KG1 (cell line): ENCODE results near the gene KRTAP20-1.

ENCODE experiments used
- DNase-seq: peaks from one replicate; lab custom pipeline; 2025; lab: John Stamatoyannopoulos, UW

KRTAP20-1 gene

GRCh38 chr21:30616125-30616524 lies at the start of gene KRTAP20-1:
TSS of gene KRTAP20-1 (plus strand) at chr21:30616425. CDS start at chr21:30616455, 30 bp downstream.
- no peak for DNase-seq

- DNase-seq = no peak
These were observed 48.6 kb upstream of the KRTAP20-1 start for GRCh38 chr21:30567617-30568016.

GRCh38 chr21:30577766-30578165 lies 38.5 kb upstream of the KRTAP20-1 start:
- DNase-seq = no peak

GRCh38 chr21:30579346-30579745 lies 36.9 kb upstream of the KRTAP20-1 start:
- DNase-seq = no peak

GRCh38 chr21:30580132-30580531 lies 36.1 kb upstream of the KRTAP20-1 start:
- DNase-seq = no peak

GRCh38 chr21:30582870-30583269 lies 33.4 kb upstream of the KRTAP20-1 start:
- DNase-seq = no peak

- no peak for DNase-seq
These were observed 25.9 kb upstream of the KRTAP20-1 start, which contains the start of gene KRTAP22-2 for GRCh38 chr21:30590297-30590696. TSS of gene KRTAP22-2 (minus strand) at chr21:30590397.

GRCh38 chr21:30592140-30592539 lies 24.1 kb upstream of the KRTAP20-1 start, which contains the start of gene KRTAP6-3:
TSS of gene KRTAP6-3 (plus strand) at chr21:30592440. CDS start at chr21:30592446, 6 bp downstream.
- DNase-seq = no peak

GRCh38 chr21:30598802-30599201 lies 17.4 kb upstream of the KRTAP20-1 start, which contains the start of gene KRTAP6-2:
TSS of gene KRTAP6-2 (minus strand) at chr21:30598902. CDS start at chr21:30598874, 28 bp downstream.
- DNase-seq = no peak

GRCh38 chr21:30600787-30601186 lies 15.4 kb upstream of the KRTAP20-1 start, which contains the start of gene KRTAP22-1:
TSS of gene KRTAP22-1 (plus strand) at chr21:30601087.
- no peak for DNase-seq

GRCh38 chr21:30605968-30606367 lies 10.3 kb upstream of the KRTAP20-1 start:
- DNase-seq = no peak

GRCh38 chr21:30612132-30612531 lies 4.1 kb upstream of the KRTAP20-1 start:
- no peak for DNase-seq

GRCh38 chr21:30613836-30614235 lies 2.4 kb upstream of the KRTAP20-1 start, which contains the start of gene KRTAP6-1:
TSS of gene KRTAP6-1 (minus strand) at chr21:30613930. CDS start at chr21:30613904, 26 bp downstream.
- no peak for DNase-seq

GRCh38 chr21:30615199-30615598 lies 1.0 kb upstream of the KRTAP20-1 start:
- DNase-seq = no peak

GRCh38 chr21:30620080-30620479 lies 3.9 kb downstream of the KRTAP20-1 start:
- no peak for DNase-seq

- no peak for DNase-seq
These were observed 4.3 kb downstream of the KRTAP20-1 start, which contains the start of gene KRTAP20-4 for GRCh38 chr21:30620522-30620921. TSS of gene KRTAP20-4 (plus strand) at chr21:30620627.

- no peak for DNase-seq
These were observed 7.1 kb downstream of the KRTAP20-1 start for GRCh38 chr21:30623362-30623761.

- no peak for DNase-seq
These were observed 9.4 kb downstream of the KRTAP20-1 start for GRCh38 chr21:30625449-30626165.

GRCh38 chr21:30628109-30628508 lies 11.9 kb downstream of the KRTAP20-1 start:
- no peak for DNase-seq

- no peak for DNase-seq
These were observed 13.0 kb downstream of the KRTAP20-1 start for GRCh38 chr21:30629200-30629599.

- DNase-seq = no peak
These were observed 18.7 kb downstream of the KRTAP20-1 start, which contains the start of gene KRTAP20-2 for GRCh38 chr21:30634906-30635305. TSS of gene KRTAP20-2 (plus strand) at chr21:30635206. CDS start at chr21:30635264, 58 bp downstream.

- DNase-seq = no peak
These were observed 22.5 kb downstream of the KRTAP20-1 start for GRCh38 chr21:30638686-30639085.

GRCh38 chr21:30642564-30642963 lies 26.3 kb downstream of the KRTAP20-1 start, which contains the start of gene KRTAP20-3:
TSS of gene KRTAP20-3 (plus strand) at chr21:30642864.
- DNase-seq = no peak
